HG03342 (cell line): Measurements from ENCODE around the gene ATG4A.

Experiments used
- ATAC-seq: cut with Tn5 transposase; IDR thresholded peaks from one replicate; pipeline ENCODE4 v1.9.1; 2021; ENCODE audit warnings: mild to moderate bottlenecking, moderate library complexity; ENCODE audit not compliant: unreplicated experiment

Gene ATG4A

DNA sequence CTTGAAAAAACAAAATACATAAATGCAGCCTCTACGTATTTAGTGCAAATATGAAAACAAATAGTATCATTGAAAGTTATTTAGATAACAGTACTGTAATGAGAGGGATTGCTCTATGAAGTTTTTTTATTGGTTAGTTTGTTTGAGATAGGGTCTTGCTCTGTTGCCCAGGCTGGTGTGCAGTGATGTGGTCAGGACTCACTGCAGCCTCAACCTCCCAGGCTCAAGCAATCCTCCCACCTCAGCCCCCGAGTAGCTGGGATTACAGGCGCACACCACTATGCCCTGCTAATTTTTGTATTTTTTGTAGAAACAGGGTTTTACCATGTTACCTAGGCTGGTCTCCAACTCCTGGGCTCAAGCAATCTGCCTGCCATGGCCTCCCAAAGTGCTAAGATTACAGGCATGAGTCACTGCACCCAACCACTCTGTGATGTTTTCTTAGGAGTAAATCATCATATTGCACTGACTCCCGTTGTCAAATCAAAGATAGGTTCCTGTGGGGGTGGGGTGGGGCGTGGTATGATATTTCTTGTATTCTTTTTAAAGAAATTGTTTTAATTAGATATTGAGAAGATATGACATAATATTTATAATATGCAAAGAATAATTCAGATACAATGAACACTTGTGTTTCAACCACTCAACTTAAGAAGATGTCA, 75.8 kb downstream of the ATG4A start:
- ATAC-seq: no peak

DNA sequence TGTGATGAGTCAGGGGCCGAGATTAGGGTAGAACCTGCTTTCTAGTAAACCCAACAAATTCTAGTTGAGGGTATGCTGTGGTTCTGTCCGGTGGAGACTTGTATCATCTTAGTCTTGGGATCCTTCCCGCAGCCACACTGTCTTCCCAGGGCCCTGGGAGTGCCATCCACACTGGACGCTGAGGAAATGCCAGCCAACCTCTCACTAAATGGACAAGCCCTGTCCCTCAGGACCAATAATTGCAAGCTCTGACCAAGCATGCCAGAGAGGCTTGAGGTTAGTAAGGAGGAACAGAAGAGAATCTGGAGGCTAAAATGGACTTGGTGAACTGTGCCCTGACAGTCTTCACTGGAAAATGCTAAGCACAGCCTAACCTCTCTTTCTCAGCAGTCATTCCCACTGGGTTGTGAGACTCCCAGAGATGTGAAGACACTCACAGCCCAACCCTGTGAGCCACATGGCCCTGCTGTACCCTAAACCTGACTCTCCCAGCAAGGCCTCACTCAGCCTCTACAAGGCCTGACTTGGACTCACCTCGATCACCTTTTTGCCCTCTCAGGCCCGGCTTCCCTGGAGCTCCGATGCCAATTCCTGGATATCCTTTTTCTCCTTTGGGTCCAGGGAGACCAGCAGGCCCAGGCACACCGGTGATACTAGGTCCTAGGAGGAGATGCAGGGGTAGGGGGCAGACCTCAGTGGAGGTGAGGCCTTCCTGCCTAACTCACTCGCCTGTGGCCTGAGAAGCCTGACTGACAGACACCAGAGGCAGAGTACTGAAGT, 77.6 kb downstream of the ATG4A start:
- no peak for ATAC-seq

DNA sequence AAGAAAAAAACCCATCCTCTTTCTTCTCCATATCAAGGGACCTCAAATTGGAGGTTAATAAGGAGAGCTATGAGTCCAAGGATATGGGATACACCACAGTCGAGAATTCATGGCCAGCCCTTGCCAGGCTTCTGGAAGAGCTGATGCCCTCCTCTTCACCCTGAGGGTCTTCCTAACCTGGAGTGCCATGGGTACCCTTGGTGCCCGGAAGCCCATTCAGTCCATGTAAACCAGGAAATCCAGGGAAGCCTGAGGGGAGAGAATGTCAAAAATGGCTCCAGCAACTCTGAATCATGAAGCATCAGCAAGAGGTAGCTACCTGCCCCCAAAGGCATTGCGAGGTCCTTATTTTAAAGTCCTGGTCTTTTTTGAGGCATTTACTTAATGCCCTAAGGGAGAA, 78.2 kb downstream of the ATG4A start:
- ATAC-seq: no peak

DNA sequence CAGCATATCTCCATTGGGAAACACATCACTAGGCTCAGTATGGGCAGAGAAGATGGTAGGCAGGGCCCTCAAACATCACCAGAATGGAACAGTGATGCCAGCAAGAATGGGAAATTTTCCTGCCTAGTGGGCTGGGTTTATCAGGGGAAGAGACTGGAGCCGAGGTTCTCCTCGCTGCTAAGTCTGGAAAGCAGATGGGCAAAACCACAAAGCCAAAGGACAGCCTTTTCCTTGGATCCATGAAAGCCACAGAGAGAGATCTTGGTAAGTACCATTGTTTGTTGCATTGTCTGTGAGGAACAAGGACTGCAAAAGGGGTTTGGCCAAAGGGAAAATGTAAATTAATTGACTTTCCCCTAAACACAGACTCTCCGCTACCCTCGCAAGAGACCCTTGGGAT, 80.1 kb downstream of the ATG4A start:
- ATAC-seq: no peak

DNA sequence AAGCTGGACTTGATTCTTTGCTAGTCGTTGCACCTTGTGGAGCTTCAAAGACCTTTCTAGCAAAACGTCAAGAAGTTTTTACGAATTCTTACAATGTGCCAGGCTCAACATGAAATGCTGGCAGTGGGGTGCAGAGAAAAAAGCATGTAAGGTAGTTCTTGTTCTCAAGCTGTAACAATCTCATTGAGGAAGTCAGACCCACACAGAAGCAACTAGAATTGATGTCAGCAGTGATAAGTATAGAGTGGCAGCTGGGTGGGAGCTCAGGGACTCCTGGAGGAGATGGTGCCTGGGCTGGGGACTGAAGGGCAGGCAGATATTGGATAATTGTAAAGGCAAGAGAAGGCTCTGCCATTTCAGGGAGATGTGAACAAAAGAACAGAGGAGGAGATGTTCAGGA, 82.3 kb downstream of the ATG4A start:
- ATAC-seq: no peak

DNA sequence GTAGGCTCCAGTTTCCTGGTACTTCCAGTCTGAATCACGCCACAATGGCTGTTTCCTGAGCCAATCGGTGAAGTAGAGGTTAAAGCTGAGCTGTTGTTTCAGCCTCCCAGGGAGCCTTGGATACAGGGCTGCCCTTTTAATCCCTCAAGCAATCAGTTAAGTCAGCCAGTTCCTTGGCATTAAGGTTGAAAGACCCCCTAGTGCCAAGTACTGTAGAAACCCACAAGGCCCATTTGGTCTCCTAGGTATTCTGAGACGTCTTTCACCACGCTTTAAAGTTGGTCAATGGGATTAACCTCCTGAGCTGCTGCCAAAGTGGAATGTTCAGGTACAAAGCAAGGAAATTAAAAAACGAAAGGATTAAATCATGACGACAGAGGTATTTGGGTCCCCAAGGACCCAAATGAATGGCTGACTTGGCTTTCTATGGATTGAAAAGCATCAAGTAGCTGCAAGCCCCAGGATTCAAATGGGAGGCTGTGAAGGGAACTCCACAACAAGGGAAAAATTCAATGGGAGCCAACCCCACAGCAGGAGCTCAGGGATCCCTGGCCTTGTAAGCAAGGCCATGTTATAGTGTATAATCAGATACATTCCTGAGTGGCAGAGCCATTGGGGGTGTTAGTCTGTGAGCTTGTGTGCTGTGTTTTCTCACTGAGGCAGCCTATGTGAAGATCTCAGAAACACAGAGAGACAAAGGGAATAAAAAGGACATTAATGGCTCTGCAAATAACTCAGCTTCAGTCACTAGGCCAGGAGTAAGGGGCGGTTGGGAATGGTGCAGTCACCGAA, 86.0 kb downstream of the ATG4A start:
- no peak for ATAC-seq

DNA sequence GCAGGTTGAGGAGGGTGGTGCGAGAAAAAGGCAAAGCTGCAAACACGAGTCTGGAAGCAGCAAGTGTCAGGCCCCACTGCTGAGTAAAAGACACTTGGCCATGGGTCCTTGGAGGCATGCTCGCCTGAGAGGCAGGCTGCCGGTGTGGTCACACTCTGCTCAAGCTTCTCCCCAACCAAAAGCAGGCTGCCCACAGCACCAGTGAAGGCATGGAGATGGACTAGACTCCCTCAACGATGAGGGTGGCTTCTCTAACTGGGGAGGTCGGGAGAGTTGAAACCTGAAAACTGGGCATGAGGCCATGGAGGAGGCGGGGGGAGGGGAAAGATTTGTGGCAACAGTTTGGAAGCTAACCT, 86.5 kb downstream of the ATG4A start:
- no peak for ATAC-seq

DNA sequence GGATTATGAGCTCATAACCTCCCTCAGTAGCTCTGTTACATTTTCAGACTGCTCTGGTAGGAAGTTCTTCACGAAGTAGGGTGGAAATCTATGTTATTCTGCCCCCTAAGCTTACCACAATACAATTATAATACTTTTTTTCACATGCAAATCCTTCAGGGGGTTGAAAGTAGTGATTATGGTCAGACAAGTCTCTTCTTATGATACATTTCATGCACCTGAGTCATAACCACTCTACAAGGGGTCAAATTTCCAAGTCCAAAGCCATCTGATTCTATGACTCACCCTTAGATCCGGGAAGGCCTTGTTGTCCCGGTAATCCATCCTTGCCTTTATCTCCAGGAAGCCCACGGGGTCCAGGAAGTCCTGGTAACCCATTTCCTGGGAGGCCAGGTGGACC, 95.2 kb downstream of the ATG4A start:
- ATAC-seq: no peak

DNA sequence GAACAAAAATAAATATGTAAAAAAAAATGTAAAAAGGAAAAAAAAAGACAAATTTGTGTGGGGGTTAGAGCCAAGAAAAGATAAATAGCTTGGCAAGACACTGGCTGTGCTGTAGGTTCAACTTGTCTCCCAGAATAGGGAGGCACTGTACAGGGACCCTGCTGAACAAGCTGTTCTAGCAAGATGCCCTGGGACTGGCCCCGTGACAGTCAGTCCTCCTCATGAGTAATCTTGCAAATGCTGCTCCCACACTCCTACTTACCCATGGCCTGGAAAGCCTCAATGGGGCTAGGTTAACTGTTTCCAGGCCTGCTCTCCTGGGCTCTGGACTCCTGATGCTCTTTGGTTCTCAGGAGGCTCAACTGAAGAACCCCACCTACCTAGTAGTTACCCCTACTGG, 106.8 kb downstream of the ATG4A start:
- no peak for ATAC-seq

DNA sequence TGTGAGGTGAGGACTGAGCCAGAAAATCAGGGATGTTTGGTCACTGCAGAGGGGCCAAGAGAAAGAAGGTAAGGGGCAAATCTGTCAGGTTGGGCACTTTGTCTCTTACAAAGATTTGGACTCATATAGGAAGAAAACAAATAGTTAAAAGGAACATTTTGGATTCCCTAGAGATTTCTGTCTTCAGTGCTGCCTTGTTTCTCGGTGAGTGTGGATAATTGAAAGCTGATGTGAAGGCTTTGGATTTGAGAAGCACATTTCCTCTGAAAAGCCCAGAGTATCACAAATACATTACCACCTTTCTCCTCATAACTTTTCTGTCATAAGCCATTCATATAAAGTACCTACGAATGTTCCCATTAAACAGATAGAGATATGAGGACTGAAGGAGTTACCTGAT, 107.5 kb downstream of the ATG4A start:
- ATAC-seq: no peak

DNA sequence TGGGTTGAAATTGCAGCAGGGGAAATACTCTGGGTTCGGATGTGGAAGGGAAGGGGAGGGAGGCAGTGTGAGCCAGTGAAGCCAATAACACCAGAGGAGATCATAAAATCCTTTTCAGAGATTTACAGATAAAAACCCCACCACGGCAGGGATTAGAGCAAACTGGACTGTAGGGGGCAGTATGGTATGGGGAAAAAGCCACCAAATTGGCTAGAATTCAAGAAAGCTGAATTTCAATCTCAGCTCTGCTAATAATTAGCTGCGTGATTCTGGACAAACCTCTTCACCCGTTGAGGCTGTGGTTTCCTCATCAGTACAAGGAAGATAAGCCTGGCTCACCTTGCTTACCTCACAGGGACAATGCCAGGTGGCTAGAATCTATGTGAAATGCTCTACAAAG, 108.1 kb downstream of the ATG4A start:
- ATAC-seq: peak; percentile 77

DNA sequence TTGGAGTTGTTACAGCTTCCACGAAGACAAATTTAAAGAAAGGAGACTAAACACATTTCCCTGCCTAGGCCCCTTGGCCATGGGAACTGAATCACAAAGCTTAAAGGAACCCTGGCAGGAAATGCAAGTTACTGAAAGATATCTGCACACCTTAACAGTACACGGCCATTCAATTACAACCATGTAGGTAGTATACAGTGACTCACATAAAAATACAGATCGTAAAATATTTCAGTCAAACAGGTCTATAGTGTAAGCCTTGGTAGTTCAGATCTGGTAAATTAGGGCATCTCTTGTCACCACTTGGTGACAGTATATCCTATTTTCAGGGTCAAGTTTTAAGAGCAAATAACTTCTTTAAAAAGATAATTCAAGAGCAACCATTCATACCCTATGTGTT, 112.0 kb downstream of the ATG4A start:
- ATAC-seq: no peak
